ENCODE data around the gene SCAMP2. TPM values are rescaled to one million over a fixed set of nuclear protein-coding genes. Genes with fewer than 3 reads are reported as not detected.
A peak's percentile ranks its signal among the peaks of the same experiment; 100 is the strongest.

SCAMP2 gene
- total and polyA plus RNA-seq, 10 of the 15 experiments (the other 5 are each of a cell fraction or from before 2014, with no cell fraction given), result 10.9 to 158 (median 99.6) TPM

GRCh38 chr15:74800559-74801094 lies 72.5 kb downstream of the SCAMP2 start:
- H3K9ac ChIP-seq (ENCODE audit: control insufficient read depth, insufficient read depth, low read length), result no peak overlapping the region
- no peak overlapping the region for H3K27ac ChIP-seq (ENCODE audit: control insufficient read depth, insufficient read depth)
- CTCF ChIA-PET, result interaction anchor here (0.7 to 25.9 kb wide), 11 partner anchors 10 to 166 kb away, joined by 3 to 1288 read pairs (median 6); partner anchors contain the start of gene CSK
- H3K4me1 ChIP-seq (ENCODE audit: control insufficient read depth, insufficient read depth, low read length), result peaks cover 38% of the 10 kb centered on the region
- H3K4me2 ChIP-seq (ENCODE audit: control insufficient read depth, insufficient read depth), result no peak overlapping the region
- peaks cover 32% of the 10 kb centered on the region for H3K79me2 ChIP-seq (ENCODE audit: control insufficient read depth, insufficient read depth, low read length)
- intact Hi-C loops (cut with micrococcal nuclease; ENCODE audit: unreplicated experiment), result loop anchor here (1.0 to 5.0 kb wide), 6 partner anchors 11 to 165 kb away; partner anchors contain the start of gene ULK3
- no TSS peak for BruUV-seq (replicated peaks)
- RAD21 ChIA-PET (ENCODE audit: unreplicated experiment), result interaction anchor here (22.9 kb wide), 1 partner anchor 21 kb away, joined by 1186 read pairs; the partner anchor contains the start of gene CSK
- no peak for TF ChIP-seq SMAD5 (IDR thresholded peaks at IDR 0.05; ENCODE audit: low read depth)
- no peak for TF ChIP-seq MEF2B (IDR thresholded peaks at IDR 0.05; ENCODE audit: partially characterized antibody, poor library complexity, severe bottlenecking)
- no peak for TF ChIP-seq LARP7 (IDR thresholded peaks at IDR 0.05)
- no peak for DNase-seq (ENCODE audit: low read depth, low spot score)
- POLR2A ChIA-PET, result interaction anchor here (0.6 to 5.3 kb wide), 6 partner anchors 13 to 1259 kb away, joined by 4 to 59 read pairs (median 18); partner anchors contain the start of genes CSK and TMEM266
- H4K20me1 ChIP-seq (ENCODE audit: control insufficient read depth, insufficient read depth), result peaks cover 6% of the 10 kb centered on the region
- H2AFZ ChIP-seq (ENCODE audit: control insufficient read depth, low read depth, low read length), result no peak overlapping the region
- ATAC-seq, result no peak
- SMC1A ChIA-PET (ENCODE audit: uncharacterized antibody, unreplicated experiment), result interaction anchor here (0.7 to 15.7 kb wide), 6 partner anchors 12 to 554 kb away, joined by 3 to 811 read pairs (median 7); partner anchors contain the start of gene CSK
- H3K27me3 ChIP-seq (replicated peaks in 1 of 2; ENCODE audit: control insufficient read depth in 2 of 2, insufficient read depth in 2 of 2, low read length in 1 of 2), result no peaks in the 10 kb centered on the region
- in situ Hi-C loops (cut with MboI), result no loop called here
- H3K36me3 ChIP-seq (ENCODE audit: control insufficient read depth in 2 of 2, insufficient read depth in 2 of 2, low read length in 1 of 2), result peaks cover 46 to 62% of the 10 kb centered on the region in 2 experiments
- 56% methylated on average over 20 of the region's 20 CpGs for WGBS (ENCODE audit: insufficient coverage, insufficient replicate concordance, low lambda C conversion rate, missing lambda C conversion rate)
- no peak for FAIRE-seq
- no peaks in the 10 kb centered on the region for H3K9me3 ChIP-seq (replicated peaks; ENCODE audit: control insufficient read depth, insufficient read depth, low read length)
- H3K4me3 ChIP-seq, result no peak overlapping the region

GRCh38 chr15:74799856-74800558 lies 73.2 kb downstream of the SCAMP2 start:
- Histone ChIP-seq H4K20me1 (ENCODE audit: control insufficient read depth, insufficient read depth) (peaks cover 6% of the 10 kb centered on the region), H3K4me2 (ENCODE audit: control insufficient read depth, insufficient read depth) (no peak overlapping the region), H3K27me3 (replicated peaks in 1 of 2; ENCODE audit: control insufficient read depth in 2 of 2, insufficient read depth in 2 of 2, low read length in 1 of 2) (no peaks in the 10 kb centered on the region), H3K9ac (ENCODE audit: control insufficient read depth, insufficient read depth, low read length) (no peak overlapping the region), H3K36me3 (ENCODE audit: control insufficient read depth in 2 of 2, insufficient read depth in 2 of 2, low read length in 1 of 2) (peaks cover 51 to 63% of the 10 kb centered on the region in 2 experiments), H3K79me2 (ENCODE audit: control insufficient read depth, insufficient read depth, low read length) (peaks cover 38% of the 10 kb centered on the region), H3K27ac (ENCODE audit: control insufficient read depth, insufficient read depth) (peak overlapping the region; percentile 39), H2AFZ (ENCODE audit: control insufficient read depth, low read depth, low read length) (no peak overlapping the region), H3K4me1 (ENCODE audit: control insufficient read depth, insufficient read depth, low read length) (peaks cover 38% of the 10 kb centered on the region), H3K9me3 (replicated peaks; ENCODE audit: control insufficient read depth, insufficient read depth, low read length) (no peaks in the 10 kb centered on the region), H3K4me3 (no peak overlapping the region)
- ChIA-PET SMC1A (ENCODE audit: uncharacterized antibody, unreplicated experiment) (interaction anchor here (0.6 to 15.7 kb wide), 9 partner anchors 11 to 827 kb away, joined by 3 to 811 read pairs (median 6); partner anchors contain the start of gene CSK), RAD21 (ENCODE audit: unreplicated experiment) (interaction anchor here (0.6 to 22.9 kb wide), 7 partner anchors 10 to 185 kb away, joined by 3 to 1186 read pairs (median 4); partner anchors contain the start of genes CLK3, CSK and FAM219B), CTCF (interaction anchor here (0.5 to 25.9 kb wide), 26 partner anchors 8 to 425 kb away, joined by 3 to 1288 read pairs (median 3); partner anchors contain the start of gene CSK), POLR2A (interaction anchor here (1.3 to 5.3 kb wide), 6 partner anchors 10 to 28 kb away, joined by 6 to 59 read pairs (median 18); partner anchors contain the start of gene CSK)
- intact Hi-C loops (cut with micrococcal nuclease; ENCODE audit: unreplicated experiment) (loop anchor here (1.0 to 5.0 kb wide), 6 partner anchors 11 to 165 kb away; partner anchors contain the start of gene ULK3), in situ Hi-C loops (cut with MboI) (no loop called here)
- no TSS peak for BruUV-seq (replicated peaks)
- peak; percentile 76 for DNase-seq (ENCODE audit: low read depth, low spot score)
- ATAC-seq, result peak; percentile 94
- FAIRE-seq, result peak; percentile 99
- 21% methylated on average over 15 of the region's 18 CpGs for WGBS (ENCODE audit: insufficient coverage, insufficient replicate concordance, low lambda C conversion rate, missing lambda C conversion rate)
- TF ChIP-seq SP1 (IDR thresholded peaks at IDR 0.05; ENCODE audit: low read depth, low read length) (peak; percentile 69), GATAD2B (conservative IDR thresholded peaks at IDR 0.05; ENCODE audit: low read depth) (peak; percentile 78), RB1 (IDR thresholded peaks at IDR 0.05; ENCODE audit: borderline replicate concordance) (peak; percentile 64), BACH1 (IDR thresholded peaks at IDR 0.05; ENCODE audit: borderline replicate concordance) (peak; percentile 77), ZBTB4 (CRISPR knock-in tag; IDR thresholded peaks at IDR 0.05) (no peak), ATF7 (IDR thresholded peaks at IDR 0.05; ENCODE audit: low read depth) (peak; percentile 94), ESRRA (IDR thresholded peaks at IDR 0.05; ENCODE audit: low read length) (0 out of 2 replicates have a peak, but pooled peaks have one; percentile 62), TCF12 (IDR thresholded peaks at IDR 0.05; ENCODE audit: low read depth, low read length) (peak; percentile 73), NR2C2 (IDR thresholded peaks at IDR 0.05; ENCODE audit: borderline replicate concordance, control insufficient read depth, insufficient read length, low read depth) (no peak)
